Thyroid gland (tissue), 4 donors: ENCODE results near the gene SMARCD2. TPM values are rescaled to one million over a fixed set of nuclear protein-coding genes. Genes with fewer than 3 reads are reported as not detected.
A peak's percentile ranks its signal among the peaks of the same experiment; 100 is the strongest.
"Not testable (repeated sequence)": the region's sequence is repeated elsewhere in the genome, so short reads cannot be mapped to it uniquely, and the experiment has no call there.

ENCODE experiments used
- DNase-seq, 2 donors: peaks; one replicate each; pipeline ENCODE4 v3.0.0-alpha.2; 2019
- H3K27ac ChIP-seq, 3 donors: fragments of 200-600 bp; sonication (generic); 1 replicate in 2 of 3; 2 replicates in 1 of 3; pipeline ENCODE4 v1.5.1; 2016 to 2019; ENCODE audit warnings: mild to moderate bottlenecking in 1 of 3, moderate library complexity in 1 of 3
- H3K27me3 ChIP-seq: fragments of 200-600 bp; sonication (generic); one replicate; pipeline ENCODE4 v1.5.1; 2019
- H3K36me3 ChIP-seq, 2 donors: fragments of 200-600 bp; sonication (generic); one replicate each; pipeline ENCODE4 v1.5.1; 2016 to 2019
- H3K4me1 ChIP-seq, 2 donors: fragments of 200-600 bp; sonication (generic); one replicate each; pipeline ENCODE4 v1.5.1; 2017 to 2019
- H3K4me3 ChIP-seq, 3 donors: fragments of 200-600 bp; sonication (generic); replicated peaks in 1 of 3; 1 replicate in 2 of 3; 2 replicates in 1 of 3; pipeline ENCODE4 v1.5.1; 2016; ENCODE audit warnings: mild to moderate bottlenecking in 1 of 3
- H3K9me3 ChIP-seq: fragments of 200-600 bp; sonication (generic); one replicate; pipeline ENCODE4 v1.5.1; 2017
- CTCF ChIP-seq, 6 experiments: fragments of 200-600 bp in 3 of 6; fragments of 450-650 bp in 3 of 6; sonication (generic) in 3 of 6; IDR thresholded peaks; one replicate each; pipeline ENCODE4 v1.5.1; 2016 to 2019; ENCODE audit warnings: antibody characterized with exemption in 6 of 6, mild to moderate bottlenecking in 2 of 6, inconsistent platforms in 1 of 6, moderate library complexity in 1 of 6
- POLR2A ChIP-seq, 2 donors: fragments of 450-650 bp; IDR thresholded peaks; one replicate each; pipeline ENCODE4 v1.6.1; 2017; ENCODE audit warnings: antibody characterized with exemption in 2 of 2, mild to moderate bottlenecking in 2 of 2, moderate library complexity in 1 of 2
- WGBS, 2 donors: methylation state at CpG; one replicate each; pipeline ENCODE4 v1.1.5; 2017; 5-methylcytosine and 5-hydroxymethylcytosine counted together
- intact Hi-C: fragments of 100-400 bp; cut with DNase I; formaldehyde crosslinking; loops from one replicate; pipeline ENCODE4 v1.15.1; 2023
- total RNA-seq, 4 donors: library from RNA; depleted of rRNA; stranded (reverse); fragments of >200 nt; gene quantifications; one replicate each; pipeline ENCODE4 v1.2.3, GENCODE V29; 2016

Gene SMARCD2
- total RNA-seq, 4 donors from 2014 or later: 75.0 to 101 (median 90.4) TPM

- 83 to 88% methylated on average over 3 of the region's 3 CpGs for WGBS, 2 donors
- no peak for TF ChIP-seq CTCF (IDR thresholded peaks at IDR 0.05)
- TF ChIP-seq POLR2A (IDR thresholded peaks at IDR 0.05): no peak
- intact Hi-C loops: no loop called here
- Histone ChIP-seq H3K27ac (no peak overlapping the region), H3K4me1 (peaks cover 4 to 5% of the 10 kb centered on the region in 2 donors), H3K27me3 (no peaks in the 10 kb centered on the region), H3K36me3 (no peaks in the 10 kb centered on the region), H3K4me3 (no peak overlapping the region), H3K9me3 (no peaks in the 10 kb centered on the region)
- DNase-seq: no peak
These were observed 16.8 kb upstream of the SMARCD2 start for GRCh38 chr17:63859257-63859656.

- H3K27ac ChIP-seq, H3K27me3 ChIP-seq, H3K4me3 ChIP-seq, H3K36me3 ChIP-seq, DNase-seq, H3K9me3 ChIP-seq, intact Hi-C loops: not testable (repeated sequence)
- WGBS, 2 donors: 94 to 95% methylated on average over 8 of the region's 8 CpGs
- H3K4me1 ChIP-seq: peaks cover 4 to 13% of the 10 kb centered on the region in 2 donors
These were observed 13.9 kb upstream of the SMARCD2 start for GRCh38 chr17:63856425-63856824.

- Histone ChIP-seq H3K27ac (no peak overlapping the region), H3K4me1 (peaks cover 4 to 13% of the 10 kb centered on the region in 2 donors), H3K27me3 (no peaks in the 10 kb centered on the region), H3K36me3 (no peaks in the 10 kb centered on the region), H3K4me3 (no peak overlapping the region), H3K9me3 (no peaks in the 10 kb centered on the region)
- TF ChIP-seq CTCF (IDR thresholded peaks at IDR 0.05) (no peak), POLR2A (IDR thresholded peaks at IDR 0.05) (no peak)
- WGBS, 2 donors: 83 to 87% methylated on average over 8 of the region's 8 CpGs
- no peak for DNase-seq
- intact Hi-C loops: no loop called here
These were observed 12.7 kb upstream of the SMARCD2 start for GRCh38 chr17:63855185-63855584.

- no peak overlapping the region for H3K27ac ChIP-seq
- H3K27me3 ChIP-seq: no peaks in the 10 kb centered on the region
- H3K4me3 ChIP-seq: no peak overlapping the region
- no peak for TF ChIP-seq POLR2A (IDR thresholded peaks at IDR 0.05)
- no peak for TF ChIP-seq CTCF (IDR thresholded peaks at IDR 0.05)
- H3K4me1 ChIP-seq: peaks cover 4 to 13% of the 10 kb centered on the region in 2 donors
- DNase-seq: peak; percentile 41 to 43
- WGBS, 2 donors: 29 to 41% methylated on average over 5 of the region's 5 CpGs
- intact Hi-C loops: no loop called here
- H3K36me3 ChIP-seq: no peaks in the 10 kb centered on the region
- no peaks in the 10 kb centered on the region for H3K9me3 ChIP-seq
These were observed 12.2 kb upstream of the SMARCD2 start for GRCh38 chr17:63854709-63855108.

GRCh38 chr17:63853260-63853659, 10.8 kb upstream of the SMARCD2 start:
- no peak for TF ChIP-seq POLR2A (IDR thresholded peaks at IDR 0.05)
- peaks cover 4 to 13% of the 10 kb centered on the region in 2 donors for H3K4me1 ChIP-seq
- H3K4me3 ChIP-seq: no peak overlapping the region
- intact Hi-C loops: no loop called here
- no peaks in the 10 kb centered on the region for H3K9me3 ChIP-seq
- H3K27me3 ChIP-seq: no peaks in the 10 kb centered on the region
- H3K27ac ChIP-seq: no peak overlapping the region
- no peak for DNase-seq
- H3K36me3 ChIP-seq: no peaks in the 10 kb centered on the region
- 92 to 98% methylated on average over 2 of the region's 2 CpGs for WGBS, 2 donors

GRCh38 chr17:63850401-63850800, 7.9 kb upstream of the SMARCD2 start:
- DNase-seq: no peak
- TF ChIP-seq POLR2A (IDR thresholded peaks at IDR 0.05): no peak
- TF ChIP-seq CTCF (IDR thresholded peaks at IDR 0.05): no peak
- H3K4me3 ChIP-seq: no peak overlapping the region
- no peak overlapping the region for H3K27ac ChIP-seq
- intact Hi-C loops: no loop called here
- 90 to 93% methylated on average over 9 of the region's 9 CpGs for WGBS, 2 donors
- no peaks in the 10 kb centered on the region for H3K9me3 ChIP-seq
- no peaks in the 10 kb centered on the region for H3K27me3 ChIP-seq
- peaks cover 4 to 13% of the 10 kb centered on the region in 2 donors for H3K4me1 ChIP-seq
- no peaks in the 10 kb centered on the region for H3K36me3 ChIP-seq
